Right lobe of liver (tissue), 4 donors: ENCODE data around the gene DPY19L3.

Source experiments
- CTCF ChIP-seq, 4 donors: fragments of 200-600 bp in 3 of 4; fragments of 450-650 bp in 1 of 4; IDR thresholded peaks; one replicate each; pipeline versions ENCODE4 v1.5.1 to v1.8.0; 2016 to 2022; ENCODE audit warnings: antibody characterized with exemption in 4 of 4, mild to moderate bottlenecking in 2 of 4
- POLR2A ChIP-seq: fragments of 450-650 bp; IDR thresholded peaks from one replicate; pipeline ENCODE4 v1.6.1; 2017; ENCODE audit warnings: antibody characterized with exemption, mild to moderate bottlenecking
- donor health status: DM: no; HTN: no; CAD: no.
- donor health status: DM: no; HTN: no; CAD: no.
- donor health status: DM: no; HTN: yes; CAD: no.

GRCh38 chr19:32388393-32388855 lies 17.1 kb upstream of the DPY19L3 start:
- TF ChIP-seq CTCF (IDR thresholded peaks at IDR 0.05) (no peak), POLR2A (no peak)
